Nephron (organoid): ENCODE measurements around the gene ZNF221.

Source experiments
- H3K27ac Mint-ChIP-seq, 3 experiments: 2 replicates each; pipeline ENCODE4 v1.8.0; 2020; ENCODE audit warnings: mixed read lengths in 3 of 3, mild to moderate bottlenecking in 2 of 3, moderate library complexity in 1 of 3
- H3K27me3 Mint-ChIP-seq: 2 replicates; pipeline ENCODE4 v1.8.0; 2021; ENCODE audit warnings: low read depth, mild to moderate bottlenecking, moderate library complexity, mixed read lengths
- H3K36me3 Mint-ChIP-seq: 2 replicates; pipeline ENCODE4 v1.8.0; 2020; ENCODE audit warnings: low read depth, mixed read lengths
- H3K4me1 Mint-ChIP-seq: 2 replicates; pipeline ENCODE4 v1.8.0; 2020; ENCODE audit warnings: mixed read lengths
- H3K4me3 Mint-ChIP-seq, 3 experiments: 2 replicates each; pipeline ENCODE4 v1.8.0; 2020; ENCODE audit warnings: mild to moderate bottlenecking in 3 of 3, mixed read lengths in 3 of 3, moderate library complexity in 2 of 3
- H3K9me3 Mint-ChIP-seq: 2 replicates; pipeline ENCODE4 v1.8.0; 2020; ENCODE audit warnings: mixed read lengths
- CTCF ChIP-seq, 3 experiments: fragments of 200-600 bp; sonication (generic); IDR thresholded peaks; one replicate each; pipeline ENCODE4 v1.5.0; 2021; ENCODE audit warnings: antibody characterized with exemption in 3 of 3; ENCODE audit not compliant: unreplicated experiment in 3 of 3

ZNF221 gene

GRCh38 chr19:43950834-43951645, at the start of gene ZNF221:
Gene ZNF221, plus strand, starts transcription at chr19:43951228. Its CDS starts 11,499 bp downstream, at chr19:43962727.
- peak within 1 kb of the TSS; percentile 98 to 99 (median 99) for H3K4me3 Mint-ChIP-seq
- peaks cover 72% of the 10 kb centered on the region for H3K9me3 Mint-ChIP-seq
- H3K36me3 Mint-ChIP-seq, result peaks cover 58% of the 10 kb centered on the region
- peak; percentile 59 to 70 (median 62) for TF ChIP-seq CTCF (IDR thresholded peaks at IDR 0.05; ENCODE audit: unreplicated experiment in 3 of 3)
- H3K4me1 Mint-ChIP-seq, result peaks cover 6% of the 10 kb centered on the region
- H3K27me3 Mint-ChIP-seq, result peaks cover 5% of the 10 kb centered on the region
- H3K27ac Mint-ChIP-seq, result peak within 1 kb of the TSS; percentile 83 to 94 (median 90)

- peaks cover 80% of the 10 kb centered on the region for H3K36me3 Mint-ChIP-seq
- H3K9me3 Mint-ChIP-seq, result peaks cover 76% of the 10 kb centered on the region
- H3K27me3 Mint-ChIP-seq, result no peaks in the 10 kb centered on the region
- peaks cover 11% of the 10 kb centered on the region for H3K4me1 Mint-ChIP-seq
- peak overlapping the region; percentile 41 to 89 (median 78) for H3K27ac Mint-ChIP-seq
- no peak for TF ChIP-seq CTCF (IDR thresholded peaks at IDR 0.05; ENCODE audit: unreplicated experiment in 3 of 3)
- H3K4me3 Mint-ChIP-seq, result peak overlapping the region; percentile 98 to 100 (median 99)
These were observed 49.3 kb upstream of the ZNF221 start for GRCh38 chr19:43901395-43902390.

GRCh38 chr19:43902399-43902798, 48.6 kb upstream of the ZNF221 start:
- H3K4me1 Mint-ChIP-seq, result peaks cover 11% of the 10 kb centered on the region
- no peak overlapping the region for H3K27ac Mint-ChIP-seq
- H3K9me3 Mint-ChIP-seq, result peaks cover 78% of the 10 kb centered on the region
- TF ChIP-seq CTCF (IDR thresholded peaks at IDR 0.05; ENCODE audit: unreplicated experiment in 3 of 3), result no peak
- H3K36me3 Mint-ChIP-seq, result peaks cover 82% of the 10 kb centered on the region
- H3K4me3 Mint-ChIP-seq, result peak overlapping the region; percentile 98 to 100 (median 99)
- no peaks in the 10 kb centered on the region for H3K27me3 Mint-ChIP-seq

DNA sequence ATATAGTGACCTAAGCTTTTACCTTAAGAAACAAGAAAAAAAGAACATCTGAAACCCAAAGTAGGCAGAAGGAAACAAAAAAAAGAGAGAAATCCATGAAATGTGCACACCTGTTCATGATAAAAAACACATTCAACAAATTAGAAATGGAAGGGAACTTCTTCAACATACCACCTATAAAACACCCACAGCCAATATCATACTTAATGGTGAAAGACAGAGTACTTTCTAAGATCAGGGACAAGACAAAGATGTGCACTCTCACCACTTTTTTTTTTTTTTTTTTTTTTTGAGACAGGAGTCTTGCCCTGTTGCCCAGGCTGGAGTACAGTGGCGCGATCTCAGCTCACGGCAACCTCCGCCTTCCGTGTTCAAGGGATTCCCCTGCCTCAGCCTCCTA, 45.1 kb upstream of the ZNF221 start:
- Mint-ChIP-seq H3K4me3 (no peak overlapping the region), H3K9me3 (peaks cover 85% of the 10 kb centered on the region), H3K36me3 (peaks cover 83% of the 10 kb centered on the region), H3K4me1 (peaks cover 11% of the 10 kb centered on the region), H3K27me3 (no peaks in the 10 kb centered on the region), H3K27ac (no peak overlapping the region)
- TF ChIP-seq CTCF (IDR thresholded peaks at IDR 0.05; ENCODE audit: unreplicated experiment in 3 of 3), result no peak

- Mint-ChIP-seq H3K9me3 (peaks cover 87% of the 10 kb centered on the region), H3K36me3 (peaks cover 84% of the 10 kb centered on the region), H3K27ac (no peak overlapping the region), H3K27me3 (no peaks in the 10 kb centered on the region), H3K4me3 (no peak overlapping the region), H3K4me1 (peaks cover 3% of the 10 kb centered on the region)
- no peak for TF ChIP-seq CTCF (IDR thresholded peaks at IDR 0.05; ENCODE audit: unreplicated experiment in 3 of 3)
These were observed 44.3 kb upstream of the ZNF221 start for GRCh38 chr19:43906774-43907173.
